ENCODE results near the gene GYS2.

The GYS2 gene

DNA sequence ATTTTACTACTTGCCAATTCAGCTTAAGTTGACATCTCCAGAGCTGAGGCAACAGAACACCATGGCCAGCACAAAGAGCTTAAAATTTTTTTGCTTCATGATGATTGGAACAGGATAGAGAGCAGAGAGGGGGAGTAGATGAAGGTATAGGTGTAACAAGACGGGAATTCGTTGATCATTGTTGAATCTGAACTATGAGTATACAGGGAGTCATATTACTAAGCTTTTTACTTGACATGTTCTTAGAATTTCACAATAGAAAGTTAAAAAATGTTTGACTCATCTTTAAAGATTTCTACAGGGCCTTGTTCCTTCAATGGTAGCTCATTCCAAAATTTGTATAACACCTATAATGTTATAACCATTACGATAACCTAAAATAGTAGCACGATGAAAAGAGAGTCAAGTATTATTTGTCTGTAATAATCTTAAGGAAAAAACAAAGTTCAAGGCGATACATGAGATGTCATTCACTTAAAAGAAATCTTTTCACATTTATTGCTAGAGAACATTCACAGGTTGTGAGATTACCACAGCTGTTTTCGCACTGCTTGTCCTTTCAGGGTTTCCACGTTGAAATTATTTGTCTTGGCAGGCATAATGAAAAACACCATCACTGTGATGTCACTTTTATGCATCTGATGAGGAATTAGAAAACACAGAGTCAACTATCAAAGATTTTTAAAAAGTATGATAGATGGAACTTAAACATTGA is 44.6 kb downstream of the GYS2 start:
- no peaks in the 10 kb centered on the region for H3K9me3 ChIP-seq (ENCODE audit: control insufficient read depth in 2 of 2, low read length in 2 of 2)
- H3K4me3 ChIP-seq (ENCODE audit: low read length in 2 of 2), result no peak overlapping the region
- H3K36me3 ChIP-seq (ENCODE audit: control insufficient read depth in 2 of 2, insufficient read depth in 2 of 2, low read length in 2 of 2), result no peaks in the 10 kb centered on the region
- no peak overlapping the region for H3K9ac ChIP-seq (ENCODE audit: low read depth in 1 of 2, low read length in 2 of 2)
- H3K27ac ChIP-seq (ENCODE audit: low read depth in 2 of 2, low read length in 2 of 2), result no peak overlapping the region
- H3K27me3 ChIP-seq (ENCODE audit: control insufficient read depth in 2 of 2, insufficient read depth in 2 of 2, low read length in 2 of 2), result no peaks in the 10 kb centered on the region
- H3K4me1 ChIP-seq (ENCODE audit: control insufficient read depth in 2 of 2, insufficient read depth in 2 of 2, low read length in 2 of 2), result no peaks in the 10 kb centered on the region

- H3K27me3 ChIP-seq (ENCODE audit: control insufficient read depth in 2 of 2, insufficient read depth in 2 of 2, low read length in 2 of 2), result no peaks in the 10 kb centered on the region
- H3K4me1 ChIP-seq (ENCODE audit: control insufficient read depth in 2 of 2, insufficient read depth in 2 of 2, low read length in 2 of 2), result no peaks in the 10 kb centered on the region
- H3K9ac ChIP-seq (ENCODE audit: low read depth in 1 of 2, low read length in 2 of 2), result no peak overlapping the region
- H3K9me3 ChIP-seq (ENCODE audit: control insufficient read depth in 2 of 2, low read length in 2 of 2), result no peaks in the 10 kb centered on the region
- no peak overlapping the region for H3K4me3 ChIP-seq (ENCODE audit: low read length in 2 of 2)
- H3K36me3 ChIP-seq (ENCODE audit: control insufficient read depth in 2 of 2, insufficient read depth in 2 of 2, low read length in 2 of 2), result no peaks in the 10 kb centered on the region
- H3K27ac ChIP-seq (ENCODE audit: low read depth in 2 of 2, low read length in 2 of 2), result no peak overlapping the region
Observed at GRCh38 chr12:21558100-21558679, 46.5 kb downstream of the GYS2 start.

DNA sequence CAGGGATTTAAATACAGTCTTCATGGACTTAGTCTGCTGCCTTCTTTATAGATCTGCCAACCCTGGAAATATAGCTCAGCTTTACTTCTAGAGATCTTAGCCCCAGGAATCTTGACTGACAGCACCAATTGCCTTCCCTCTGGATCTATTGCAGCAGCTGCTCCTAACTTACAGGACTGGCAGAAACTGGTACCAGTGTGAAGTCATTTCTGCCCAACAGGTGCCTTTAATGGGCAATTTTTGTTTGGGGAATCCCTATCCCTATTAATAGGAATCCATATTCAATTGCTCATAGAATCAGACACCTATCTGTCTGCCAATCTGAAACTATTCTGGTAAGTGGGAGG is 51.3 kb downstream of the GYS2 start:
- no peaks in the 10 kb centered on the region for H3K4me1 ChIP-seq (ENCODE audit: control insufficient read depth in 2 of 2, insufficient read depth in 2 of 2, low read length in 2 of 2)

GRCh38 chr12:21552635-21553328 is 51.9 kb downstream of the GYS2 start:
- Histone ChIP-seq H3K36me3 (ENCODE audit: control insufficient read depth in 2 of 2, insufficient read depth in 2 of 2, low read length in 2 of 2) (no peaks in the 10 kb centered on the region), H3K4me1 (ENCODE audit: control insufficient read depth in 2 of 2, insufficient read depth in 2 of 2, low read length in 2 of 2) (no peaks in the 10 kb centered on the region), H3K27ac (ENCODE audit: low read depth in 2 of 2, low read length in 2 of 2) (no peak overlapping the region), H3K9ac (ENCODE audit: low read depth in 1 of 2, low read length in 2 of 2) (no peak overlapping the region), H3K27me3 (ENCODE audit: control insufficient read depth in 2 of 2, insufficient read depth in 2 of 2, low read length in 2 of 2) (no peaks in the 10 kb centered on the region), H3K9me3 (ENCODE audit: control insufficient read depth in 2 of 2, low read length in 2 of 2) (no peaks in the 10 kb centered on the region), H3K4me3 (ENCODE audit: low read length in 2 of 2) (no peak overlapping the region)

More for the DNA sequence above, 51.3 kb downstream of the GYS2 start:
- H3K36me3 ChIP-seq (ENCODE audit: control insufficient read depth in 2 of 2, insufficient read depth in 2 of 2, low read length in 2 of 2), result no peaks in the 10 kb centered on the region
- no peak overlapping the region for H3K27ac ChIP-seq (ENCODE audit: low read depth in 2 of 2, low read length in 2 of 2)
- H3K27me3 ChIP-seq (ENCODE audit: control insufficient read depth in 2 of 2, insufficient read depth in 2 of 2, low read length in 2 of 2), result no peaks in the 10 kb centered on the region
- H3K9ac ChIP-seq (ENCODE audit: low read depth in 1 of 2, low read length in 2 of 2), result no peak overlapping the region
- H3K9me3 ChIP-seq (ENCODE audit: control insufficient read depth in 2 of 2, low read length in 2 of 2), result no peaks in the 10 kb centered on the region
- H3K4me3 ChIP-seq (ENCODE audit: low read length in 2 of 2), result no peak overlapping the region

GRCh38 chr12:21551841-21552465 is 52.7 kb downstream of the GYS2 start:
- no peak overlapping the region for H3K9ac ChIP-seq (ENCODE audit: low read depth in 1 of 2, low read length in 2 of 2)
- H3K4me1 ChIP-seq (ENCODE audit: control insufficient read depth in 2 of 2, insufficient read depth in 2 of 2, low read length in 2 of 2), result no peaks in the 10 kb centered on the region
- H3K36me3 ChIP-seq (ENCODE audit: control insufficient read depth in 2 of 2, insufficient read depth in 2 of 2, low read length in 2 of 2), result no peaks in the 10 kb centered on the region
- no peak overlapping the region for H3K27ac ChIP-seq (ENCODE audit: low read depth in 2 of 2, low read length in 2 of 2)
- H3K27me3 ChIP-seq (ENCODE audit: control insufficient read depth in 2 of 2, insufficient read depth in 2 of 2, low read length in 2 of 2), result no peaks in the 10 kb centered on the region
- no peak overlapping the region for H3K4me3 ChIP-seq (ENCODE audit: low read length in 2 of 2)
- H3K9me3 ChIP-seq (ENCODE audit: control insufficient read depth in 2 of 2, low read length in 2 of 2), result no peaks in the 10 kb centered on the region

GRCh38 chr12:21547437-21547836 is 57.2 kb downstream of the GYS2 start:
- Histone ChIP-seq H3K4me3 (ENCODE audit: low read length in 2 of 2) (no peak overlapping the region), H3K4me1 (ENCODE audit: control insufficient read depth in 2 of 2, insufficient read depth in 2 of 2, low read length in 2 of 2) (no peaks in the 10 kb centered on the region), H3K9me3 (ENCODE audit: control insufficient read depth in 2 of 2, low read length in 2 of 2) (no peaks in the 10 kb centered on the region), H3K27ac (ENCODE audit: low read depth in 2 of 2, low read length in 2 of 2) (no peak overlapping the region), H3K36me3 (ENCODE audit: control insufficient read depth in 2 of 2, insufficient read depth in 2 of 2, low read length in 2 of 2) (no peaks in the 10 kb centered on the region), H3K9ac (ENCODE audit: low read depth in 1 of 2, low read length in 2 of 2) (no peak overlapping the region), H3K27me3 (ENCODE audit: control insufficient read depth in 2 of 2, insufficient read depth in 2 of 2, low read length in 2 of 2) (no peaks in the 10 kb centered on the region)

DNA sequence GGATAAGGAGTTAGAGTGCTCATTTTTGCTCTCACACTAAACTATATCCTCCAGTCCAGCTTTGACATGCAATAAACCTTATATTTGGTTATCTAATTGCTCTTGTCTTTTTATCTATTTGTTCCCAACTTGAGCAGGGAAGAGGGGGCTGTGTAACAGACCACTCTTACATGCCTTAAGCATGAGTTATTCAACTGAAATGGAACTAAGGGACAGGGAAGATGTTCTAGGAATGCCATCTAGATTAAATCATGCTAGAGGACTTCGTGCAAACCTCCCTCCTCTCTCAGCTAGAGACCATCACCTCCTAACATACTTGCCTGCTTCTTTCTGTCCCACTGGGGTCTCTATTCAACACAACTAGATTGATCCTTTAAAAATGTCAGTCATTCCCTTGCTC is 57.9 kb downstream of the GYS2 start:
- Histone ChIP-seq H3K27ac (ENCODE audit: low read depth in 2 of 2, low read length in 2 of 2) (no peak overlapping the region), H3K9me3 (ENCODE audit: control insufficient read depth in 2 of 2, low read length in 2 of 2) (no peaks in the 10 kb centered on the region), H3K36me3 (ENCODE audit: control insufficient read depth in 2 of 2, insufficient read depth in 2 of 2, low read length in 2 of 2) (no peaks in the 10 kb centered on the region), H3K9ac (ENCODE audit: low read depth in 1 of 2, low read length in 2 of 2) (no peak overlapping the region), H3K4me1 (ENCODE audit: control insufficient read depth in 2 of 2, insufficient read depth in 2 of 2, low read length in 2 of 2) (no peaks in the 10 kb centered on the region), H3K4me3 (ENCODE audit: low read length in 2 of 2) (no peak overlapping the region), H3K27me3 (ENCODE audit: control insufficient read depth in 2 of 2, insufficient read depth in 2 of 2, low read length in 2 of 2) (no peaks in the 10 kb centered on the region)

DNA sequence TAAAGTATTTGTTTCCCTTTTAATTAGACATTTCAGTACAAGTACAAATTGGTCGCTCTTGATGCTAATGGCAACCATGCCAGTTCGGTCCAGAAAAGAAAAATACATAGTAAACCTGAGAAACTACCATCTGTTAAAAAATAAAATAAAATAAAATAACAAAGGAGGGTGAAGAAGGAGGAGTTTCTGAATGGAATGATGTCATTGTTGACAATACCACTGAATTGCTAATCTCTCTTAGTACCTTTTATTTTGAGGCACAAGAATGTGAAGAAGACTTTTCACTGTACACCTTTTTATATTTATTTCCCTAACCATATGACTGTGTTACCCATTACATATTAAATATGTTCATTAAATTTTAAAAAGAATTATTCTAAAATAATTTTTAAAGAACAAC is 59.1 kb downstream of the GYS2 start:
- H3K9me3 ChIP-seq (ENCODE audit: control insufficient read depth in 2 of 2, low read length in 2 of 2), result no peaks in the 10 kb centered on the region
- no peak overlapping the region for H3K4me3 ChIP-seq (ENCODE audit: low read length in 2 of 2)
- no peaks in the 10 kb centered on the region for H3K36me3 ChIP-seq (ENCODE audit: control insufficient read depth in 2 of 2, insufficient read depth in 2 of 2, low read length in 2 of 2)
- no peaks in the 10 kb centered on the region for H3K27me3 ChIP-seq (ENCODE audit: control insufficient read depth in 2 of 2, insufficient read depth in 2 of 2, low read length in 2 of 2)
- H3K27ac ChIP-seq (ENCODE audit: low read depth in 2 of 2, low read length in 2 of 2), result no peak overlapping the region
- no peak overlapping the region for H3K9ac ChIP-seq (ENCODE audit: low read depth in 1 of 2, low read length in 2 of 2)
- H3K4me1 ChIP-seq (ENCODE audit: control insufficient read depth in 2 of 2, insufficient read depth in 2 of 2, low read length in 2 of 2), result no peaks in the 10 kb centered on the region

DNA sequence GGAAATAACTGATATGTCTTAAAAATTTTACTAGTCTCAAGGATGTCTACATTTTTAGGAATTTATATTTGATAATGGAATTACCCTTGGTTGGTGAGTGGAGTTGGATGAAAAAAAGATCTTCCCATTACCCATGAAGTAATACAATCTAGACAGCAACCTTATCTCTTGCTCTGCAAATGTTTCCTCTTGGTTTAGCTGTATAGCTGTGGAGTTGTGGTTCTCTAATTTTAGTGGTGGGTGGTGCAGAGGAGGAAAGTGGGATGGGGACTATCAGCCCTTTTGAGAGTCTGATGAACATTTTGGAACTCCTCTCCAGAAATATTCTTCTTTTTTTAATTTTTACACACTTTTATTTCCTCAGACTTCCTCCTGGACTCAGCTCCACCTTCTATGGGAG is 61.5 kb downstream of the GYS2 start:
- Histone ChIP-seq H3K9ac (ENCODE audit: low read depth in 1 of 2, low read length in 2 of 2) (no peak overlapping the region), H3K27ac (ENCODE audit: low read depth in 2 of 2, low read length in 2 of 2) (no peak overlapping the region), H3K9me3 (ENCODE audit: control insufficient read depth in 2 of 2, low read length in 2 of 2) (no peaks in the 10 kb centered on the region), H3K27me3 (ENCODE audit: control insufficient read depth in 2 of 2, insufficient read depth in 2 of 2, low read length in 2 of 2) (no peaks in the 10 kb centered on the region), H3K36me3 (ENCODE audit: control insufficient read depth in 2 of 2, insufficient read depth in 2 of 2, low read length in 2 of 2) (no peaks in the 10 kb centered on the region), H3K4me1 (ENCODE audit: control insufficient read depth in 2 of 2, insufficient read depth in 2 of 2, low read length in 2 of 2) (no peaks in the 10 kb centered on the region), H3K4me3 (ENCODE audit: low read length in 2 of 2) (no peak overlapping the region)

DNA sequence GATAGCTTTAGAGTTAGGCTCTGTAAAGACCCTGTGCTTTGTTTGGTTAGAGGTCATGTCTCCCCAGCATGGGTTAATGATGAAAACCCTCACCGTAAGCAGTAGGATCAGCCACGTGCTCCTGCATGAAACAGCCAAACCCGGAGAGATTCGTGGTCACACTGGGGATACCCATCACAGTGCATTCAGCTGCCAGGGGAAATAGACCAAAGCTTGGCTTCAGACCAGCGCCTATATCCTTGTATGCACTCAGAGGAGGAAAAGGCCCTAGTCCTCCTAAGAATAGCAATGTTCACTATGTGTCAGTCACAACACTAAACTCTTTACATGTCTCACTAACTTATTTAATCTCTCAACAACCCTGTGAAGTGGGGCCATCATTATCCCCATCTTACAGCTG is 62.2 kb downstream of the GYS2 start:
- H3K9ac ChIP-seq (ENCODE audit: low read depth in 1 of 2, low read length in 2 of 2), result no peak overlapping the region
- no peaks in the 10 kb centered on the region for H3K4me1 ChIP-seq (ENCODE audit: control insufficient read depth in 2 of 2, insufficient read depth in 2 of 2, low read length in 2 of 2)
- no peaks in the 10 kb centered on the region for H3K9me3 ChIP-seq (ENCODE audit: control insufficient read depth in 2 of 2, low read length in 2 of 2)
- no peak overlapping the region for H3K4me3 ChIP-seq (ENCODE audit: low read length in 2 of 2)
- no peaks in the 10 kb centered on the region for H3K27me3 ChIP-seq (ENCODE audit: control insufficient read depth in 2 of 2, insufficient read depth in 2 of 2, low read length in 2 of 2)
- H3K27ac ChIP-seq (ENCODE audit: low read depth in 2 of 2, low read length in 2 of 2), result no peak overlapping the region
- no peaks in the 10 kb centered on the region for H3K36me3 ChIP-seq (ENCODE audit: control insufficient read depth in 2 of 2, insufficient read depth in 2 of 2, low read length in 2 of 2)

Data from mucosa of rectum (tissue), 2 donors.